RWPE1 (cell line): ENCODE data around the gene ZNF598.

Experiments
- CTCF ChIA-PET: fragments of 350-600 bp; sonication (Branson Sonifier 250); formaldehyde crosslinking; extraction: SDS; loops from one replicate; lab custom pipeline; 2021; lab: Yijun Ruan, JAX
- POLR2A ChIA-PET: fragments of 400-600 bp; formaldehyde crosslinking; extraction: SDS; loops from one replicate; lab custom pipeline; 2020; ENCODE audit warnings: antibody characterized with exemption; ENCODE audit not compliant: low non-redundant PET; lab: Yijun Ruan, JAX
- DNase-seq: peaks from one replicate; pipeline ENCODE4 v3.0.0; 2012; ENCODE audit warnings: low spot score
- H3K27ac ChIP-seq: fragments of 450-650 bp; 2 replicates; pipeline ENCODE4 v1.5.1; 2017
- CTCF ChIP-seq: fragments of 450-650 bp; conservative IDR thresholded peaks from 2 replicates; pipeline ENCODE4 v1.5.1; 2017; ENCODE audit warnings: low read depth, mild to moderate bottlenecking

Gene ZNF598

GRCh38 chr16:2009791-2010510 is at the start of gene ZNF598:
ZNF598 (minus strand) TSS chr16:2009821.
- peak within 1 kb of the TSS; percentile 98 for H3K27ac ChIP-seq
- DNase-seq: peak; percentile 81
- no peak for TF ChIP-seq CTCF
- CTCF ChIA-PET: no interaction called here
- POLR2A ChIA-PET: no interaction called here

- no peak for TF ChIP-seq CTCF
- no peak for DNase-seq
- CTCF ChIA-PET: interaction anchor here (0.6 to 0.9 kb wide), 3 partner anchors 15 to 363 kb away, joined by 3 to 8 read pairs (median 6); no protein-coding TSS in a partner anchor
- POLR2A ChIA-PET: no interaction called here
- 0 out of 2 replicates have a peak overlapping the region, but pooled peaks have one; percentile 2 for H3K27ac ChIP-seq
Observed at GRCh38 chr16:2058872-2059271, 49.3 kb upstream of the ZNF598 start.

GRCh38 chr16:2058420-2058819 is 48.8 kb upstream of the ZNF598 start:
- H3K27ac ChIP-seq: 0 out of 2 replicates have a peak overlapping the region, but pooled peaks have one; percentile 2
- ChIA-PET POLR2A (no interaction called here), CTCF (interaction anchor here (0.7 to 0.9 kb wide), 2 partner anchors 82 to 362 kb away, joined by 3 to 6 read pairs; no protein-coding TSS in a partner anchor)
- TF ChIP-seq CTCF: no peak
- DNase-seq: no peak

GRCh38 chr16:2057438-2057837 is 47.8 kb upstream of the ZNF598 start:
- no peak for DNase-seq
- TF ChIP-seq CTCF: no peak
- CTCF ChIA-PET: interaction anchor here (0.6 to 1.4 kb wide), 4 partner anchors 13 to 54 kb away, joined by 3 read pairs; no protein-coding TSS in a partner anchor
- H3K27ac ChIP-seq: peak overlapping the region; percentile 18
- POLR2A ChIA-PET: no interaction called here

- POLR2A ChIA-PET: interaction anchor here (0.5 kb wide), 1 partner anchor 12 kb away, joined by 3 read pairs; no protein-coding TSS in a partner anchor
- TF ChIP-seq CTCF: no peak
- no peak for DNase-seq
- CTCF ChIA-PET: interaction anchor here (0.6 to 1.4 kb wide), 8 partner anchors 9 to 53 kb away, joined by 3 to 6 read pairs (median 3); no protein-coding TSS in a partner anchor
- H3K27ac ChIP-seq: peak overlapping the region; percentile 18
Observed at GRCh38 chr16:2056681-2057407, 47.2 kb upstream of the ZNF598 start.

- no peak for TF ChIP-seq CTCF
- ChIA-PET CTCF (interaction anchor here (0.6 to 1.4 kb wide), 7 partner anchors 9 to 132 kb away, joined by 3 to 6 read pairs (median 3); no protein-coding TSS in a partner anchor), POLR2A (interaction anchor here (0.5 kb wide), 1 partner anchor 23 kb away, joined by 3 read pairs; no protein-coding TSS in a partner anchor)
- H3K27ac ChIP-seq: peak overlapping the region; percentile 18; the same call in 1 of the 2 replicates
- no peak for DNase-seq
Observed at GRCh38 chr16:2056077-2056476, 46.5 kb upstream of the ZNF598 start.
